Brain pericyte (primary cell): ENCODE measurements around the gene PCDHGC3.
A peak's percentile ranks its signal among the peaks of the same experiment; 100 is the strongest.
"Not testable (repeated sequence)": the region's sequence is repeated elsewhere in the genome, so short reads cannot be mapped to it uniquely, and the experiment has no call there.

Experiments used
- DNase-seq: peaks from one replicate; pipeline ENCODE4 v3.0.0-alpha.2; 2012; ENCODE audit warnings: low read depth, low spot score

The PCDHGC3 gene

DNA sequence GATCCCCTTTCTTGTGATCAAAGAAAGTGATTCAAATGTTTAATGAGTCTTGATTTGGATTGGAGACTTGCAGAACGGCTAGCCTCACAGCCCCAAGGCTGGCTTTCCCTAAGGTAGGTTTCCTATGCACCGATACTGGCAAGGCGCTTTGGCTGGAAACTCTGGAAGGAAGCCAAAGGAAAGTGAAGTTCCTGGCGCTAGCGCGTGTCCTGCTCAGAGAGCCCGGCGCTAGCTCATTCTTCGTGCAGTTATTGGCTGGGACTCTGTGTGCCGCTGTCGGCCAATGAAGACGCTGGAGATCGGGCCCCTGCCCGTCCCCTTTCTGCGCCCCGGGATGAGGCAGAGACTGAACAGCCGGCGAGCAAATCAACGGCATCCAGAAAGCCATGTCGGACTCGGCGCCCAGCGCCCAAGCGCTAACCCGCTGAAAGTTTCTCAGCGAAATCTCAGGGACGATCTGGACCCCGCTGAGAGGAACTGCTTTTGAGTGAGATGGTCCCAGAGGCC, at the start of gene PCDHGC3:
Gene PCDHGC3, plus strand, starts transcription at position 342 of the 507 bp plus-strand sequence. Its CDS starts 151 bp downstream, at position 493.
- peak; percentile 84 for DNase-seq

DNA sequence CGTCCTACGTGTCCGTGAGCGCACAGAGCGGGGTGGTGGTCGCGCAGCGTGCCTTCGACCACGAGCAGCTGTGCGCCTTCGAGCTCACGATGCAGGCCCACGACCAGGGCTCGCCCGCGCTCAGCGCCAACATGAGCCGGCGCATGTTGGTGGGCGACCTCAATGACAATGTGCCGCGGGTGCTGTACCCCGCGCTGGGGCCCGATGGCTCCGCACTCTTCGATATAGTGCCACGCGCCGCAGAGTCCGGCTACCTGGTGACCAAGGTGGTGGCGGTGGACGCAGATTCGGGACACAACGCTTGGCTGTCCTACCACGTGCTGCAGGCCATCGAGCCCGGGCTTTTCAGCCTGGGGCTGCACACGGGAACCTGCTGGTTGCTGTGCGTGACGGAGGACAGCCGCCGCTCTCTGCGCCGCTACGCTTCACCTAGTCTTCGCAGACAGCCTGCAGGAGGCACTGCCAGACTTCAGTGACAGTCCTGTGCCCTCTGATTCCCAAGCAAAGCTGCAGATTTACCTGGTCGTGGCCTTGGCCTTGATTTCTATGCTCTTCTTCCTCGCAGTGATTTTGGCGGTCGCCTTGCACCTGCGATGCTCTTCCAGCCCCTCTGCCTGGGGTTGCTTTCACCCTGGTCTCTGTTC, 47.9 kb upstream of the PCDHGC3 start:
- no peak for DNase-seq

DNA sequence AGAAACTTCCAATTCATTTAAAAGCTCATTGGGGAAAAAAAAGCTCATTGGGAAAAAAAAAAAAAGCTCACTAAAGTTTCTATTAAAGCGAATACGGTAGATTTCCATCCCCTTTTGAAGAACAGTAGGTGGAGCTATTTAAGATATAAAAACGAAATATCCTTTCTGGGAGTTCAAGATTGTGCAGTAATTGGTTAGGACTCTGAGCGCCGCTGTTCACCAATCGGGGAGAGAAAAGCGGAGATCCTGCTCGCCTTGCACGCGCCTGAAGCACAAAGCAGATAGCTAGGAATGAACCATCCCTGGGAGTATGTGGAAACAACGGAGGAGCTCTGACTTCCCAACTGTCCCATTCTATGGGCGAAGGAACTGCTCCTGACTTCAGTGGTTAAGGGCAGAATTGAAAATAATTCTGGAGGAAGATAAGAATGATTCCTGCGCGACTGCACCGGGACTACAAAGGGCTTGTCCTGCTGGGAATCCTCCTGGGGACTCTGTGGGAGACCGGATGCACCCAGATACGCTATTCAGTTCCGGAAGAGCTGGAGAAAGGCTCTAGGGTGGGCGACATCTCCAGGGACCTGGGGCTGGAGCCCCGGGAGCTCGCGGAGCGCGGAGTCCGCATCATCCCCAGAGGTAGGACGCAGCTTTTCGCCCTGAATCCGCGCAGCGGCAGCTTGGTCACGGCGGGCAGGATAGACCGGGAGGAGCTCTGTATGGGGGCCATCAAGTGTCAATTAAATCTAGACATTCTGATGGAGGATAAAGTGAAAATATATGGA, 45.2 kb upstream of the PCDHGC3 start, which contains the start of gene PCDHGA12:
Gene PCDHGA12, plus strand, starts transcription at position 176 of the 782 bp plus-strand sequence. Its CDS starts 253 bp downstream, at position 429.
- DNase-seq = peak; percentile 68

DNA sequence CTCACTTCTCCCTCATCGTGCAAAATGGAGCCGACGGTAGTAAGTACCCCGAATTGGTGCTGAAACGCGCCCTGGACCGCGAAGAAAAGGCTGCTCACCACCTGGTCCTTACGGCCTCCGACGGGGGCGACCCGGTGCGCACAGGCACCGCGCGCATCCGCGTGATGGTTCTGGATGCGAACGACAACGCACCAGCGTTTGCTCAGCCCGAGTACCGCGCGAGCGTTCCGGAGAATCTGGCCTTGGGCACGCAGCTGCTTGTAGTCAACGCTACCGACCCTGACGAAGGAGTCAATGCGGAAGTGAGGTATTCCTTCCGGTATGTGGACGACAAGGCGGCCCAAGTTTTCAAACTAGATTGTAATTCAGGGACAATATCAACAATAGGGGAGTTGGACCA, 44.5 kb upstream of the PCDHGC3 start:
- DNase-seq = no peak

DNA sequence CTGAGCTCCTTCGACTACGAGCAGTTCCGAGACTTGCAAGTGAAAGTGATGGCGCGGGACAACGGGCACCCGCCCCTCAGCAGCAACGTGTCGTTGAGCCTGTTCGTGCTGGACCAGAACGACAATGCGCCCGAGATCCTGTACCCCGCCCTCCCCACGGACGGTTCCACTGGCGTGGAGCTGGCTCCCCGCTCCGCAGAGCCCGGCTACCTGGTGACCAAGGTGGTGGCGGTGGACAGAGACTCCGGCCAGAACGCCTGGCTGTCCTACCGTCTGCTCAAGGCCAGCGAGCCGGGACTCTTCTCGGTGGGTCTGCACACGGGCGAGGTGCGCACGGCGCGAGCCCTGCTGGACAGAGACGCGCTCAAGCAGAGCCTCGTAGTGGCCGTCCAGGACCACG, 43.5 kb upstream of the PCDHGC3 start:
- not testable (repeated sequence) for DNase-seq

DNA sequence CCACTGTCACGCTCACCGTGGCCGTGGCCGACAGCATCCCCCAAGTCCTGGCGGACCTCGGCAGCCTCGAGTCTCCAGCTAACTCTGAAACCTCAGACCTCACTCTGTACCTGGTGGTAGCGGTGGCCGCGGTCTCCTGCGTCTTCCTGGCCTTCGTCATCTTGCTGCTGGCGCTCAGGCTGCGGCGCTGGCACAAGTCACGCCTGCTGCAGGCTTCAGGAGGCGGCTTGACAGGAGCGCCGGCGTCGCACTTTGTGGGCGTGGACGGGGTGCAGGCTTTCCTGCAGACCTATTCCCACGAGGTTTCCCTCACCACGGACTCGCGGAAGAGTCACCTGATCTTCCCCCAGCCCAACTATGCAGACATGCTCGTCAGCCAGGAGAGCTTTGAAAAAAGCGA, 43.0 kb upstream of the PCDHGC3 start:
- not testable (repeated sequence) for DNase-seq

DNA sequence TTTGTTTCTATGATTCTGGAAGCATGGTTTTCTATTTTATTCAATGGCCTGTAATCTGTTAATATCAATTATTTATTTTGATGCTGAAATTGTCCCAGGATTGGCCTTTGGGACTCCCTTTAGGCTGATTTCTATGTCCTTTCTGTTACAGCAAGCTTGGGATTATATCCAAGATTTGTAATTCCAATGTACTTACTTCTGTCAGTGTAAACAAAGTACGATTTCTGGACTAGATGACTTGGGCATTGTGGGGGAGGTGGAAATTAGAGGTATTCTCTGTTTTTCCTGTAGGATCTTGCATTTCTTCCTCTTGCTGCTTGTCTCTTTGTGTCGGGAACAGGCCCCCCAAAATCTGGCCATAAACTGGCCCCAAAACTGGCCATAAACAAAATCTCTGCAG, 41.8 kb upstream of the PCDHGC3 start:
- DNase-seq = no peak

DNA sequence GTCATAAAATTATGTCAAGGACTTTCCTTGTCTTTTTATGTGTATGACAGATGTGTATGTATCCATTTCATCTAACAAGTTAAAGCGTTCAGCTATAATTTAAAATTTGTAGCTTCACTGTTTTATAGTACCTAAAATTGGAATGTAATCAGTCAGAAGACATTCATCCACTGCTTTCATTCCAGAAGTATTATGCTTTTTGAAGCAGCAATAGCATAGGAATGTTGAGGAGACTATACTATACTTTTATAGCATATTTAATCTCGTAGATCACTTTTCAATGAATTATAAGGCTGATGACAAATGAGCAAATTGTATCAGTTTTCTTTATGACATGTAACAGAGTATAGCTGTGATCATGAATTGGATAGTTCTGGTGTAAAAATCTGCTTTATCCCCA, 38.5 kb upstream of the PCDHGC3 start:
- no peak for DNase-seq

DNA sequence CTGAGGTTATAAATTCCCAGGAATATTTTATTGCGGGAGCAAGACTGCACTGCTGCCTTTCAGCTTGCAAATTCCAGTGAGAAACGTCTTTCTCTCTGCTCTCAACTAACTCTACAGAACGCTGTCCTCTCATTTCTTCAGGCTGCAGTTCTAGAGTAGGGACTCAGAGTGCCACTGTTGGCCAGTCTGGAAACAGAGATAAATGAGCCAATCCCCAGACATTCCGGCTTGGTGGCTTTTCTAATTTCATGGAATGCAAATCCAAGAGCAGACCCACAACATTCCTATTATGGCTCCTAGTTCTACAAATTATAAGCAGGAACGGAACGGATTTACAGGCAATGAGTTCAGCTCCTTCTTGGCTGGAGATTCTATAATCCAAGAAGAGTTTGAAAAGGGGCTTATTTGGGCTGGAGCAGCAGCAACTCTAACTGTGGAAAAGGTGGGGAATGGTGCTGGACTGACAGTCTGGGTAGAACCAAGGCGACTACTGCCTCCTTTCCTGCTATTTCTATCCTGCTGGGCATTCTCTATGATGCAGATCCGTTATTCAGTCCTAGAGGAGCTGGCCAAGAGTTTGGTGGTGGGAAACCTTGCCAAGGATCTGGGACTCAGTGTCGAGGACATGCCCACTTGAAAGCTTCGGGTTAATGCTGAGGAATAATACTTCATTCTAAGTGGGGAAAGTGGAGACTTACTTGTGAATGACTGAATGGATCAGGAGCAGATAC, 36.2 kb upstream of the PCDHGC3 start:
- DNase-seq = no peak

DNA sequence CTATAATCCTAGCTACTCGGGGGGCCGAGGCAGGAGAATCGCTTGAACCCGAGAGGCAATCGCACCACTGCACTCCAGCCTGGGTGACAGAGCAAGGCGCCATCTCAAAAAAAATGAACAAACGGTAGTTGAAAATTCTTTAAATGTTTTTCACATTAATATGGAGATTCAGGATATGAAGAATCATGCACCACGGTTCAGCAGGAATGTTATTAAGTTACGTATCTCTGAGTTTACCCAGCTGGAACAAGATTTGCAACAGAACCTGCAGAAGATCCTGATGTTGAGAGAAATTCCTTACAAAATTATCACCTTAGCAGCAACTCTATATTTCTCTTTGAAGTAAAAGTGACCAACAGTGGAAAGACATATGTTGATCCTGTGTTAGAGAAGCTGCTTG, 35.4 kb upstream of the PCDHGC3 start:
- DNase-seq = no peak

DNA sequence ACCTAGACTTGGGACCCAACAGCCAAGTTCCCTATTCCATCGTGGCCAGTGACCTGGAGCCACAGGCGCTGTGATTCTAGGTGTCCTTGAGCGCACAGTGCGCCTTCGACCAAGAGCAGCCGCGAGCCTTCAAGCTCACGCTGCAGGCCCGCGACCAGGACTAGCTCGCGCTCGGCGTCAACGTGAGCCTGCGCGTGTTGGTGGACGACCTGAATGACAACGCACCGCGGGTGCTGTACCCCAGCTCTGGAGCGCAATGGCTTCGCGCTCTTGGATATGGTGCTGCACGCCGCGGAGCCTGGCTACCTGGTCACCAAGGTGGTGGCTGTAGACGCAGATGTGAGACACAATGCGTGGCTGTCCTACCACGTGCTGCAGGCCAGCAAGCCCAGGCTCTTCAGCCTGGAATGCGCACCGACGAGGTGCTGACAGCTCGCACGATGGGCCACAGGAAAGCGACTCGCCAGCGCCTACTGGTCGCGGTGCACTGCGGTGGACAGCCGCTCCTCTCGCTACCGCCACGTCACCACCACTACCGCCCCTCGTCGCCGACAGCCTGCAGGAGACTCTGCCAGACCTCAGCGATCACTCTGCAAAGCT, 34.1 kb upstream of the PCDHGC3 start:
- no peak for DNase-seq

DNA sequence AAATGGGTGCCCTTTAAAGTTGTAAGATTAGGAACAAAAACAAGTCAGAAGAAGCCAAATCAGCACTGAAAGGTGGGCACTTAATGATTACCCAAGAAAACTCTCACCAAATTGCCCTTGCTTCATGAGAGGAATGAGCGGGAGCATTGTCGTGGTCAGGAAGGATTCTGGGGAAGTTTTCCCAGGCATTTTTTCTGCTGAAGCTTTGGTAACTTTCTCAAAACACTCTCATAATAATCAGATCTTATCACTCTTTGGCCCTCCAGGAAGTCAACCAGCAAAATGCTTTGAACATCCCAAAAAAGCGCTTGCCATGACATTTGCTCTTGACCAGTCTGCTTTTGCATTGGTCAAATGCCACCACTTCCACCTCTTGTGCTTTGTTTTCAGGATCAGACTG, 10.4 kb upstream of the PCDHGC3 start:
- no peak for DNase-seq

DNA sequence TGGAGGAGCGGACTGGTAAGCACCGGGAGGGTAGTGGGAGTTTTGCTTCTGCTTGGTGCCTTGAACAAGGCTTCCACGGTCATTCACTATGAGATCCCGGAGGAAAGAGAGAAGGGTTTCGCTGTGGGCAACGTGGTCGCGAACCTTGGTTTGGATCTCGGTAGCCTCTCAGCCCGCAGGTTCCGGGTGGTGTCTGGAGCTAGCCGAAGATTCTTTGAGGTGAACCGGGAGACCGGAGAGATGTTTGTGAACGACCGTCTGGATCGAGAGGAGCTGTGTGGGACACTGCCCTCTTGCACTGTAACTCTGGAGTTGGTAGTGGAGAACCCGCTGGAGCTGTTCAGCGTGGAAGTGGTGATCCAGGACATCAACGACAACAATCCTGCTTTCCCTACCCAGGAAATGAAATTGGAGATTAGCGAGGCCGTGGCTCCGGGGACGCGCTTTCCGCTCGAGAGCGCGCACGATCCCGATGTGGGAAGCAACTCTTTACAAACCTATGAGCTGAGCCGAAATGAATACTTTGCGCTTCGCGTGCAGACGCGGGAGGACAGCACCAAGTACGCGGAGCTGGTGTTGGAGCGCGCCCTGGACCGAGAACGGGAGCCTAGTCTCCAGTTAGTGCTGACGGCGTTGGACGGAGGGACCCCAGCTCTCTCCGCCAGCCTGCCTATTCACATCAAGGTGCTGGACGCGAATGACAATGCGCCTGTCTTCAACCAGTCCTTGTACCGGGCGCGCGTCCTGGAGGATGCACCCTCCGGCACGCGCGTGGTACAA, 556 bp downstream of the PCDHGC3 start:
- DNase-seq = peak; percentile 53

DNA sequence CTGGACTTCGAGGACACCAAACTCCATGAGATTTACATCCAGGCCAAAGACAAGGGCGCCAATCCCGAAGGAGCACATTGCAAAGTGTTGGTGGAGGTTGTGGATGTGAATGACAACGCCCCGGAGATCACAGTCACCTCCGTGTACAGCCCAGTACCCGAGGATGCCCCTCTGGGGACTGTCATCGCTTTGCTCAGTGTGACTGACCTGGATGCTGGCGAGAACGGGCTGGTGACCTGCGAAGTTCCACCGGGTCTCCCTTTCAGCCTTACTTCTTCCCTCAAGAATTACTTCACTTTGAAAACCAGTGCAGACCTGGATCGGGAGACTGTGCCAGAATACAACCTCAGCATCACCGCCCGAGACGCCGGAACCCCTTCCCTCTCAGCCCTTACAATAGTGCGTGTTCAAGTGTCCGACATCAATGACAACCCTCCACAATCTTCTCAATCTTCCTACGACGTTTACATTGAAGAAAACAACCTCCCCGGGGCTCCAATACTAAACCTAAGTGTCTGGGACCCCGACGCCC, 1.3 kb downstream of the PCDHGC3 start:
- no peak for DNase-seq

DNA sequence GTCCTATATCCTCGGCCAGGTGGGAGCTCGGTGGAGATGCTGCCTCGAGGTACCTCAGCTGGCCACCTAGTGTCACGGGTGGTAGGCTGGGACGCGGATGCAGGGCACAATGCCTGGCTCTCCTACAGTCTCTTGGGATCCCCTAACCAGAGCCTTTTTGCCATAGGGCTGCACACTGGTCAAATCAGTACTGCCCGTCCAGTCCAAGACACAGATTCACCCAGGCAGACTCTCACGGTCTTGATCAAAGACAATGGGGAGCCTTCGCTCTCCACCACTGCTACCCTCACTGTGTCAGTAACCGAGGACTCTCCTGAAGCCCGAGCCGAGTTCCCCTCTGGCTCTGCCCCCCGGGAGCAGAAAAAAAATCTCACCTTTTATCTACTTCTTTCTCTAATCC, 2.0 kb downstream of the PCDHGC3 start:
- no peak for DNase-seq

DNA sequence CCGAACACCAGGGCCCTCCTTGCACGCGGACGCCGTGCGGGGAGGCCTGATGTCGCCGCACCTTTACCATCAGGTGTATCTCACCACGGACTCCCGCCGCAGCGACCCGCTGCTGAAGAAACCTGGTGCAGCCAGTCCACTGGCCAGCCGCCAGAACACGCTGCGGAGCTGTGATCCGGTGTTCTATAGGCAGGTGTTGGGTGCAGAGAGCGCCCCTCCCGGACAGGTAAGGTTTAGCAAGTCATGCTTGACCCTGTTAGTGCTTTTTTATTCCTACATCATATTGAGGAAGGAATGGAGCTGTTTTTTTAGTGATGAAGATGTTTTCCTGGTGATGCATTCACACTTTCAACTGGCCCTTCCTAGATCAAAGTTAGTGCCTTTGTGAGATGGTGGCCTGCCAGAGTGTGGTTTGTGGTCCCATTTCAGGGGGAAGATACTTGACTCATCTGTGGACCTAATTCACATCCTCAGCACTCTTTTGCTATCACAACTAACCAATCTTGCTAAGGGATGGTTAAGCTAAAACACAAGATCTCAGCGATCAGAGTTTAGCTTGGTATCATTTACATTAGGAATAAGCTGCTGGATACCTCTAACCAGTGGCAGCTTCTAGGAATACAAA, 2.7 kb downstream of the PCDHGC3 start:
- DNase-seq = no peak

DNA sequence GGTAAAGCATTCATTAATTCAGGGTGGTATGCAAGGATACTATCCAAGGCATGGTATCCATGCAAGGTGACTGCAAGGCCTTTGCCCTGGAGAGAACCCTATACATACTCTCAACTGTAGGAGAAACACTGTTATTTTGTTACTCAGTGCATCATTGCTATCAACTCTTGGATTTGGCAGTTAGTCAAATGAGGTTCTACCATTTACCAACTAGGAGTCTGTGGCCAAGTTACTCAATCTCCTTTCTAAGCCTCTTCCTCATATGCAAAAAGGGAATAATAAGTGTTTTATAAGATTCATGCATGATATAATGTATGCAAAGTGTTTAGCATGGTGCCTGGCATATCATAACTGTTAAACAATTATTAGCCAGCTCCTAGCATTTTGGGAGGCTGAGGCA, 4.0 kb downstream of the PCDHGC3 start:
- DNase-seq = no peak

DNA sequence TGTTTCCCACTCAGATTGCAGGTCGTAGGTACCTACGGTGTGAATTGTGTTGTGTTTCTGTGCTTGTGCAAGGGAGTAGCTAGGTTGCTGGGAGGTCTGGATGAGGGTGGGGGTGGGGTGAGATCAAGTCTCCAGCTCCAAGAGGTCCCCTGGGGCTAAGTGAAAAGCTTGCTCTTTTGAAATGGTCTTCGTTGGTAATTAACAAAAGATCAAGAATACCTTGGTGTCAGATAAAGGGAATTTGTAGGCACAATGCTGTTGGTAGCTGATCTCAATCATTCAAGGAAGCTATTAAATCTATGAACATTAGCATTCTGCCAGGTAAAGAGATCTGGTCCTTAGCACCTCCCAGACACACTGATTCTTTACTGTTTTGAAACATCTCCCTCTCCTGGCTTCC, 8.1 kb downstream of the PCDHGC3 start:
- no peak for DNase-seq

DNA sequence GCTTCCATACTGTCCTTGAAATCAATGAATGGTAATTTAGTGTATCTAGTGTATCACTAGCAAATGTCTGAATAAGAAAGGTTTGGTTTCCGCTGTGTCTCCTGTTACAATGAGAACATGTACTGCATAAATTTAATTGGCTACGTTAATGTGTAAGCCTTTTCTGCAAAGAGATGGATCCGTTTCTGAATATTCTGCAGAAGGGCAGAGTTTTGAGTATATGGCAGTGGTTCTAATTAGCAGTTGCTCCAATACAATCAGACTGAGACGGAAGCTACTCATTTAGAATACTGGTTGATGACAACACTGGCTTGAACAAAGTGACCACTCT, 8.5 kb downstream of the PCDHGC3 start:
- DNase-seq = no peak

DNA sequence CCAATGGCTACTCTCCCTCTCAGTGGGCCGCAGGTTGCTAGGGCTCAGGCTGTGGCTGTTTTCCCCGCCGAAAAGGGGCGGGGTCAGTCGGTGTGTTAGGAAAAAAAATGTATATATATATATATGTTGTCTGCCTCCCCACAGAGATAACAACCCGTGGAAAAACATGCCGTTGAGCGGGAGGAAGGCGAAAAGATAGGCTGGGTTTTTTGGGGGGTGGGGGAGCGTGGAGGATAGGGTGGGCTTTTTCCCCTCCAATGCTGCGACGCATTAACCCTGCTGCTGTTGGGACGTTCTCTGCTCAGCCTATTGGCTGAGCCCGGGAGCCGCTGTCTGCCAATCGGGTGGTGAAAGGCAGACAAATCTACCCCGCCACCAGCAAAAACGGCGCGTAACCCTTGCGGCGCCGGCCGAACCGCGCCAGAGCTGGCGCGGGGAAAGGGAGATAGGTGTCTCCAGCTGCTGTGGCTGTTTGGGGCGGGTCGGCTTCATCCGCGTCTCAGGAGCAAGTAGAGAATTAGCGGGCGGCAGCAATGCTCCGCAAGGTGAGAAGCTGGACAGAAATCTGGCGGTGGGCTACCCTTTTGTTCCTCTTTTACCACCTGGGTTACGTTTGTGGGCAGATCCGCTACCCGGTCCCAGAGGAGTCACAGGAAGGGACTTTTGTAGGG, 9.0 kb downstream of the PCDHGC3 start, which contains the start of gene PCDHGC4:
Gene PCDHGC4, plus strand, starts transcription at position 390 of the 671 bp plus-strand sequence. Its CDS starts 144 bp downstream, at position 534.
- no peak for DNase-seq
